ENCODE data around the gene CYTH3. TPM values are rescaled to one million over a fixed set of nuclear protein-coding genes. Genes with fewer than 3 reads are reported as not detected.

The CYTH3 gene
- total and polyA plus RNA-seq, 2 of the 8 experiments (the other 6 are each of a cell fraction or from before 2014, with no cell fraction given), result 10.3 to 11.9 TPM

DNA sequence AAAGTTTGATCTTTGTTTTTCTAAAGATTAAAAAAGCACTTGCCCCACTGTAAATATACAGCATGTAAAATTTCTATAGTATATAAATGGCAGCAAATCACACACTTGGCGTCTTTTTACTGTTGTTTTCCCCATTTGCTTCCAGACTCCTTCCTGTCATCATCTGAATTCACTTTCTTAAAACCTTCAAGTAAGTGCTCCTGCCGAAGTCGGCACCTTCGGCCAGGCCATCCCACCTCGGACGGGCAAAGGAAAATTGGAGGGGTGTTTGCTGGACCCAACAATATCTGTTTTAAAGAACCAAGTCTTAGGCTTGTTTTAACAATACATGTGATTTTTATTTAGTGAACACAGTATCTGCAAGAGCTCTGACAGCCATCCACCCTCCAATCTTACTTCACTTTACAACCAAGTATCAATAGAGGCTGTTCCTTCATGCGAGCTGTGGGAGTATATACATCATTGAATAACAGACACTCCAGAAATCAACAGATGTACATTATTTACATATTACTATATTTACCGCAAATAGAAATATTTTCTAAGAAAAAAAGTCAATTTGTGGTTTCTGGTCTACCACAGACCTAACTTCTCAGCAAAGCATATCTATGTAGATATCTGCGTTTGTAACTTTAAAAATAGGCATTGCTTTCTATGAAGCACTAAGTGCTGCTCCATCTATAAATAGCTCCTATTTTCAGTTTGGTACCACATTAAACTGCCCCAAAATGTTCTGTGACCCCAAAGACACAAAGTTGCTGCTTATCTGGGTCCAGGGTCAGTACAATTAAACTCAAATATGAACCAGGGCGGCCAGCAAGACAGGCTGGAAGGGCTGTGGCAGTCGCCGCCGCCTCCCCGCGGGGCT is 110.7 kb downstream of the CYTH3 start (continued):
- TF ChIP-seq RAD21 (IDR thresholded peaks at IDR 0.05 in 1 of 2, conservative IDR thresholded peaks at IDR 0.05 in 1 of 2; ENCODE audit: low read depth in 2 of 2, low read length in 2 of 2) (no peak), CHD7 (IDR thresholded peaks at IDR 0.05; ENCODE audit: insufficient replicate concordance, low read length) (no peak)

All from H1 (cell line).